Ovary (tissue), 9 donors: ENCODE results near the gene ANGPTL1. TPM values are rescaled to one million over a fixed set of nuclear protein-coding genes. Genes with fewer than 3 reads are reported as not detected.

ENCODE experiments used
- DNase-seq, 5 donors: peaks; one replicate each; pipeline ENCODE4 v3.0.0-alpha.2; 2019 to 2020
- H3K27ac ChIP-seq, 2 donors: fragments of 200-600 bp; one replicate each; pipeline versions ENCODE4 v1.5.1 to v1.8.0; 2019 to 2022
- H3K27me3 ChIP-seq: fragments of 200-600 bp; one replicate; pipeline ENCODE4 v1.8.0; 2022
- H3K36me3 ChIP-seq: fragments of 200-600 bp; sonication (generic); one replicate; pipeline ENCODE4 v1.5.1; 2019
- H3K4me1 ChIP-seq: one replicate; pipeline ENCODE4 v1.8.1; 2013; ENCODE audit warnings: mild to moderate bottlenecking, moderate library complexity; ENCODE audit not compliant: insufficient read depth
- H3K4me3 ChIP-seq: fragments of 200-600 bp; sonication (generic); one replicate; pipeline ENCODE4 v1.5.1; 2017
- H3K9me3 ChIP-seq, 2 donors: fragments of 200-600 bp in 1 of 2; sonication (generic) in 1 of 2; one replicate each; pipeline versions ENCODE4 v1.5.1 to v1.8.1; 2013 to 2019; ENCODE audit warnings: mild to moderate bottlenecking in 1 of 2, moderate library complexity in 1 of 2
- EP300 ChIP-seq: sonication (generic); formaldehyde crosslinking; IDR thresholded peaks from one replicate; pipeline ENCODE4 v1.6.1; 2017; ENCODE audit warnings: antibody characterized with exemption
- POLR2A ChIP-seq: fragments of 450-650 bp; IDR thresholded peaks from one replicate; pipeline ENCODE4 v1.6.1; 2017; ENCODE audit warnings: antibody characterized with exemption, mild to moderate bottlenecking, moderate library complexity
- WGBS, 3 donors: extraction: QIAGEN DNeasy Blood & Tissue Kit in 1 of 3; methylation state at CpG; one replicate each; pipeline versions ENCODE4 v1.1.5 to v1.1.7; 2013 to 2017; 5-methylcytosine and 5-hydroxymethylcytosine counted together
- intact Hi-C, 4 donors: fragments of 100-400 bp; cut with DNase I; formaldehyde crosslinking; loops; one replicate each; pipeline versions ENCODE4 v1.11.0 to v1.15.1; 2022 to 2023
- polyA plus RNA-seq, 2 donors: library from polyadenylated mRNA; stranded (reverse); fragments of 200-250 nt in 1 of 2; fragments of 350-450 nt in 1 of 2; fragmentation: Illumina TruSeq in 1 of 2; extraction: RNeasy Lipid Tissue Mini Kit (QIAGEN cat#74804) in 1 of 2; gene quantifications; one replicate each; pipeline ENCODE4 v1.2.3, GENCODE V29; 2013 to 2014
- total RNA-seq, 7 donors: library from RNA; depleted of rRNA in 2 of 7; stranded (reverse); fragments of >200 nt in 2 of 7; fragmentation: NEBNext Ultra II Directional in 3 of 7; extraction: Animal tissue kit (Norgen Biotek cat#: 25700) in 3 of 7; gene quantifications; one replicate each; pipeline versions ENCODE4 v1.1.0 to v1.2.4, GENCODE V29; 2016 to 2023
- TF ChIP-seq, protein P1 (sequence below), 3 donors: fragments of 450-650 bp in 2 of 3; fragments of 200-600 bp in 1 of 3; IDR thresholded peaks; one replicate each; pipeline versions ENCODE4 v1.5.1 to v1.8.0; 2016 to 2022; ENCODE audit warnings: antibody characterized with exemption in 3 of 3, mild to moderate bottlenecking in 1 of 3
- donor health status: DM: no; HTN: no; CAD: no; lungs with moderate emphysema.
- donor health status: DM: no; HTN: no; CAD: no.
- donor health status: Bipolar disorder and iron deficiency.
- donor health status: DM: yes; HTN: yes; CAD: no.
- donor health status: DM: no; HTN: no; CAD: no.
- donor health status: DM: yes; HTN: yes; CAD: no.

Gene ANGPTL1
- total and polyA plus RNA-seq, 9 donors: 21.9 to 165 (median 65.7) TPM

DNA sequence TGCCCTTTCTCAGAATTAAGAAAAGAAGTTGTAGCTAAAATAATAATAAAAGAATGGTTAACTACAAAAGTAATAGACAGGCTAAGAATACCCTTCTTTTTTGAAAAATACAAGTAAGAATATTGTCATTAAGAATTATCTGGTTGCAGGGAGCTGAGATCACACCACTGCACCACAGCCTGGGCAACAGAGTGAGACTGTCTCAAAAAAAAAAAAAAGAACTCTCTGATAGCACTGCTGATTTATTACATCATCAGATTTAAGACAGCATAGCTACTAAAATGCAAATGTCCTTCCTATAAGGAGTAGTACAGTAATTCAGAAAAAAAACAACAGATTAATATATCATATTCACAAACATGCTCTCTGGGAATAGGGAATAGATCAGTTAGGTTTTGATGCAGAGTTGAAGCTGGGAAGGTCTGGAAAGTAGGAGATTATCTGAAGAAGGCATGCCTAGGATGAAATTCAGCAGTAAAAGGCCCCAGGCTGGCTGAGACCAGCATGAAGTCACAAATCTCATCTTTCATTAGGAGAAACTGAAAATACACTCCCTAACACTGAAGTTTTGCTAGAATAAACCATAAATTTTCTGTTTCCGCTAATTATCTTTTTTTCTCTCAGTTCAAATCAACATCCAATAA lies 30.7 kb upstream of the ANGPTL1 start:
- intact Hi-C loops: no loop called here
- TF ChIP-seq, protein P1, sequence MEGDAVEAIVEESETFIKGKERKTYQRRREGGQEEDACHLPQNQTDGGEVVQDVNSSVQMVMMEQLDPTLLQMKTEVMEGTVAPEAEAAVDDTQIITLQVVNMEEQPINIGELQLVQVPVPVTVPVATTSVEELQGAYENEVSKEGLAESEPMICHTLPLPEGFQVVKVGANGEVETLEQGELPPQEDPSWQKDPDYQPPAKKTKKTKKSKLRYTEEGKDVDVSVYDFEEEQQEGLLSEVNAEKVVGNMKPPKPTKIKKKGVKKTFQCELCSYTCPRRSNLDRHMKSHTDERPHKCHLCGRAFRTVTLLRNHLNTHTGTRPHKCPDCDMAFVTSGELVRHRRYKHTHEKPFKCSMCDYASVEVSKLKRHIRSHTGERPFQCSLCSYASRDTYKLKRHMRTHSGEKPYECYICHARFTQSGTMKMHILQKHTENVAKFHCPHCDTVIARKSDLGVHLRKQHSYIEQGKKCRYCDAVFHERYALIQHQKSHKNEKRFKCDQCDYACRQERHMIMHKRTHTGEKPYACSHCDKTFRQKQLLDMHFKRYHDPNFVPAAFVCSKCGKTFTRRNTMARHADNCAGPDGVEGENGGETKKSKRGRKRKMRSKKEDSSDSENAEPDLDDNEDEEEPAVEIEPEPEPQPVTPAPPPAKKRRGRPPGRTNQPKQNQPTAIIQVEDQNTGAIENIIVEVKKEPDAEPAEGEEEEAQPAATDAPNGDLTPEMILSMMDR (IDR thresholded peaks at IDR 0.05): no peak
- TF ChIP-seq EP300: no peak
- TF ChIP-seq POLR2A: no peak
- H3K36me3 ChIP-seq: no peaks in the 10 kb centered on the region
- no peak overlapping the region for H3K4me3 ChIP-seq
- H3K27me3 ChIP-seq: no peaks in the 10 kb centered on the region
- H3K9me3 ChIP-seq: no peaks in the 10 kb centered on the region
- 92 to 99% (median 93%) methylated on average over 1 of the region's 1 CpG for WGBS, 3 donors
- no peak for DNase-seq
- no peak overlapping the region for H3K27ac ChIP-seq
- no peaks in the 10 kb centered on the region for H3K4me1 ChIP-seq

DNA sequence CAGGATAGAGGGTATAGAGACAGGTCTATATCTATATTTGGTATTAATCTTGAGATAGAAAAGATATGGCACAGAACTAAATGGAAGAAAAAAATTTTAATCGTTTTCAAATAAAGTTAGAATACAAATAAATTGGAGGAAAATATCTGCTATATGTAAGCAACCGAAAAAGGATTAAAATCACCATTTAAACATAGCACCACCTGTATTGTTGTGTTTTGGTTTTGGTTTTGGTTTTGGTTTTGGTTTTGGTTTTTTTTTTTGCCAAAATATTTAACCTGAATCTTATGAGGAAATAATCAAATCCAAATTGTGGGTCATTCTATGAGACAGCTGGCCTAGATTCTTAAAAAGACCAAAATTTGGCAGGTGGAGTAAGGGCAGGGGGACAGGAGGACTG lies 28.5 kb upstream of the ANGPTL1 start:
- Histone ChIP-seq H3K27me3 (no peaks in the 10 kb centered on the region), H3K9me3 (no peaks in the 10 kb centered on the region), H3K4me1 (no peaks in the 10 kb centered on the region), H3K4me3 (no peak overlapping the region), H3K27ac (no peak overlapping the region), H3K36me3 (no peaks in the 10 kb centered on the region)
- TF ChIP-seq, protein P1 (IDR thresholded peaks at IDR 0.05): no peak
- TF ChIP-seq EP300 (no peak), POLR2A (no peak)
- 91 to 94% (median 91%) methylated on average over 2 of the region's 2 CpGs for WGBS, 3 donors
- intact Hi-C loops: no loop called here
- no peak for DNase-seq

DNA sequence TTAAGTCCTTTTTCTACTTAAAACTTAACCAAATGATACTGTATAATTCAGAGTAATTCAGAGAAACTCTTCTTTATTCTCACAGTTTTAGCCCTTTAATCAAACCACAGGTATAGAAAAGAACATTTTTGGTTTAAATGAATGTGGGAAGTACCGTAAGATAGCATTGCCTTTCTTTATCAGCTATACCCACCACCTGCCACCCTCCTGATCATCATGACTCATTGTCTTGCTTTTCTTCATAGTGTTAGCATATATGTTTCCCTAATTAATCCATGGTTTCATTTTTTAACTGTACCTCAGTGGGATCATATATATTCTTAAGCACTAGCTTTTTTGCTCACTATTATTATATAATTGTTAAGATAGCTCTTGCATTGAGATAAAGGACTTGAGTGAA lies 27.5 kb upstream of the ANGPTL1 start:
- DNase-seq: no peak
- TF ChIP-seq EP300: no peak
- TF ChIP-seq, protein P1 (IDR thresholded peaks at IDR 0.05): no peak
- no peak for TF ChIP-seq POLR2A
- H3K27me3 ChIP-seq: no peaks in the 10 kb centered on the region
- no peaks in the 10 kb centered on the region for H3K36me3 ChIP-seq
- H3K27ac ChIP-seq: no peak overlapping the region
- intact Hi-C loops: no loop called here
- H3K4me1 ChIP-seq: no peaks in the 10 kb centered on the region
- no peaks in the 10 kb centered on the region for H3K9me3 ChIP-seq
- H3K4me3 ChIP-seq: no peak overlapping the region
- WGBS, 3 donors: 97 to 100% (median 100%) methylated on average over 1 of the region's 1 CpG

DNA sequence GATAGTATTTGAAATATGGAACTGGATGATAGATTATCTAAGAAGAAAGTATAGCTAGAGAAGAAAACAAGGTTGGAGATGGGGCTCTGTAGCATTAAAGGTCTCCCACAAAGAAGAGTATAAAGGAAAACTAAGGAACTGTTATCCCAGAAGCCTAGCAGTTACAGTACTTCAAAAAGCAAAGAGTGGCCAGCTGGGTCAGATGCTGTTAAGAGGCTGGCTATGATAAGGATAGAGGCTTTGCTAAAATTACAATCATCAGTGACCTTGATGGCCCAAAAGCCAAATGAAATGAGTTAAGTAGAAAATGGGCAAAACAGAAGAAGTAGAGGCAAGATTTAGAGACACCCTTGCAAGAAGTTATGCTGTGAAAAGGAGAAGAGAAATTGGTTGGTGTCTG lies 25.1 kb upstream of the ANGPTL1 start:
- Histone ChIP-seq H3K27ac (no peak overlapping the region), H3K27me3 (no peaks in the 10 kb centered on the region), H3K4me1 (no peaks in the 10 kb centered on the region), H3K4me3 (no peak overlapping the region), H3K9me3 (no peaks in the 10 kb centered on the region), H3K36me3 (no peaks in the 10 kb centered on the region)
- no peak for DNase-seq
- TF ChIP-seq EP300 (no peak), POLR2A (no peak)
- TF ChIP-seq, protein P1 (IDR thresholded peaks at IDR 0.05): no peak
- intact Hi-C loops: no loop called here
